HFFc6 (cell line): ENCODE measurements around the gene AMPD3. TPM values are rescaled to one million over a fixed set of nuclear protein-coding genes. Genes with fewer than 3 reads are reported as not detected.

ENCODE experiments used
- DNase-seq: peaks from one replicate; pipeline ENCODE4 v3.0.0-alpha.2; 2018
- H3K27ac Mint-ChIP-seq: 2 replicates; pipeline ENCODE4 v1.8.0; 2020; ENCODE audit warnings: mild to moderate bottlenecking, mixed read lengths
- H3K27me3 Mint-ChIP-seq: 2 replicates; pipeline ENCODE4 v1.8.0; 2021; ENCODE audit warnings: mild to moderate bottlenecking, moderate library complexity, mixed read lengths; ENCODE audit not compliant: insufficient read depth
- H3K36me3 Mint-ChIP-seq: 2 replicates; pipeline ENCODE4 v1.8.0; 2021; ENCODE audit warnings: low read depth, mixed read lengths
- H3K4me1 Mint-ChIP-seq: 2 replicates; pipeline ENCODE4 v1.8.0; 2020; ENCODE audit warnings: low read depth, mixed read lengths
- H3K4me3 Mint-ChIP-seq: 2 replicates; pipeline ENCODE4 v1.8.0; 2020; ENCODE audit warnings: mild to moderate bottlenecking, moderate library complexity, mixed read lengths
- H3K9me3 Mint-ChIP-seq: 2 replicates; pipeline ENCODE4 v1.8.0; 2020; ENCODE audit warnings: mild to moderate bottlenecking, mixed read lengths
- total RNA-seq, 6 experiments: library from RNA; stranded (reverse); fragmentation: NEBNext Ultra II Directional; extraction: Animal tissue kit (Norgen Biotek cat#: 25700); gene quantifications; 2 replicates in 1 of 6; 3 replicates in 5 of 6; pipeline ENCODE4 v1.2.3, GENCODE V29; 2021
- TF ChIP-seq, protein P1 (sequence below): fragments of 200-600 bp; sonication (generic); IDR thresholded peaks from 2 replicates; pipeline ENCODE4 v1.5.0; 2021; ENCODE audit warnings: antibody characterized with exemption, mild to moderate bottlenecking

AMPD3 gene
- total RNA-seq, 6 experiments from 2014 or later: 9.6 to 10.6 (median 10.0) TPM

GRCh38 chr11:10486161-10486840, 31.2 kb downstream of the AMPD3 start:
- Mint-ChIP-seq H3K4me3 (no peak overlapping the region), H3K27me3 (no peaks in the 10 kb centered on the region; the same call in none of the 2 replicates), H3K4me1 (peaks cover 26% of the 10 kb centered on the region), H3K9me3 (no peaks in the 10 kb centered on the region), H3K36me3 (peaks cover 17% of the 10 kb centered on the region), H3K27ac (no peak overlapping the region)
- TF ChIP-seq, protein P1, sequence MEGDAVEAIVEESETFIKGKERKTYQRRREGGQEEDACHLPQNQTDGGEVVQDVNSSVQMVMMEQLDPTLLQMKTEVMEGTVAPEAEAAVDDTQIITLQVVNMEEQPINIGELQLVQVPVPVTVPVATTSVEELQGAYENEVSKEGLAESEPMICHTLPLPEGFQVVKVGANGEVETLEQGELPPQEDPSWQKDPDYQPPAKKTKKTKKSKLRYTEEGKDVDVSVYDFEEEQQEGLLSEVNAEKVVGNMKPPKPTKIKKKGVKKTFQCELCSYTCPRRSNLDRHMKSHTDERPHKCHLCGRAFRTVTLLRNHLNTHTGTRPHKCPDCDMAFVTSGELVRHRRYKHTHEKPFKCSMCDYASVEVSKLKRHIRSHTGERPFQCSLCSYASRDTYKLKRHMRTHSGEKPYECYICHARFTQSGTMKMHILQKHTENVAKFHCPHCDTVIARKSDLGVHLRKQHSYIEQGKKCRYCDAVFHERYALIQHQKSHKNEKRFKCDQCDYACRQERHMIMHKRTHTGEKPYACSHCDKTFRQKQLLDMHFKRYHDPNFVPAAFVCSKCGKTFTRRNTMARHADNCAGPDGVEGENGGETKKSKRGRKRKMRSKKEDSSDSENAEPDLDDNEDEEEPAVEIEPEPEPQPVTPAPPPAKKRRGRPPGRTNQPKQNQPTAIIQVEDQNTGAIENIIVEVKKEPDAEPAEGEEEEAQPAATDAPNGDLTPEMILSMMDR: no peak
- DNase-seq: no peak

DNA sequence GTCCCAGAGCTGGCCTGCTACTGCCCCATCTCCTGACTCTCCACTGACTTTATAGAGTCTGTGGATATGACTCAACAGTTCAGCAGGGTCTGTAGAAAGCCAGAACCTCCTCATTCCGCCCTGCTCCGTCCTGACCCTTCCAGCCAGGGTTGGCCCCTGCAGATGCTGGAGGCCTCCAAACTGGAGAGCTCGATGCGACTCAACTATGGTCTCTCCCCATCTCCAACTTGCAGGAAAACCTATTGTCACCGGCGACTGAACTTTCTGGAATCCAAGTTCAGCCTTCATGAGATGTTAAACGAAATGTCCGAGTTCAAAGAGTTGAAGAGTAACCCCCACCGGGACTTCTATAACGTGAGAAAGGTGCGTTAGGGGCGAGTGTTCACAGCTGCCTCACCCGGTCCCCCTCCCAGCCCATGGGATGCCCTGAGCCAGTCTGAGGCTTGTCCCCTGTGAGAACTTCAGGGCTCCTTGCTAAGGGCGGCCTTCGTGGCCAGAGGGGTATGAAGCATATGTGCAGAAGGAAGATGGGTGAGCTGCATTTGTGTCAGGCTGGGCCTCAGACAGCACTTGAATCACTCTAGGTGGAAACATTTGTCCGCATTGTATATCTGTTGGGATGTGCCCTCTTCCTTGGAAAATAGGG, 32.1 kb downstream of the AMPD3 start:
- Mint-ChIP-seq H3K36me3 (peaks cover 25% of the 10 kb centered on the region), H3K4me3 (no peak overlapping the region), H3K27me3 (no peaks in the 10 kb centered on the region; the same call in none of the 2 replicates), H3K27ac (no peak overlapping the region), H3K9me3 (no peaks in the 10 kb centered on the region), H3K4me1 (peaks cover 35% of the 10 kb centered on the region)
- DNase-seq: no peak
- TF ChIP-seq, protein P1: no peak

GRCh38 chr11:10488121-10488933, 33.3 kb downstream of the AMPD3 start:
- no peak for DNase-seq
- no peak overlapping the region for H3K27ac Mint-ChIP-seq

DNA sequence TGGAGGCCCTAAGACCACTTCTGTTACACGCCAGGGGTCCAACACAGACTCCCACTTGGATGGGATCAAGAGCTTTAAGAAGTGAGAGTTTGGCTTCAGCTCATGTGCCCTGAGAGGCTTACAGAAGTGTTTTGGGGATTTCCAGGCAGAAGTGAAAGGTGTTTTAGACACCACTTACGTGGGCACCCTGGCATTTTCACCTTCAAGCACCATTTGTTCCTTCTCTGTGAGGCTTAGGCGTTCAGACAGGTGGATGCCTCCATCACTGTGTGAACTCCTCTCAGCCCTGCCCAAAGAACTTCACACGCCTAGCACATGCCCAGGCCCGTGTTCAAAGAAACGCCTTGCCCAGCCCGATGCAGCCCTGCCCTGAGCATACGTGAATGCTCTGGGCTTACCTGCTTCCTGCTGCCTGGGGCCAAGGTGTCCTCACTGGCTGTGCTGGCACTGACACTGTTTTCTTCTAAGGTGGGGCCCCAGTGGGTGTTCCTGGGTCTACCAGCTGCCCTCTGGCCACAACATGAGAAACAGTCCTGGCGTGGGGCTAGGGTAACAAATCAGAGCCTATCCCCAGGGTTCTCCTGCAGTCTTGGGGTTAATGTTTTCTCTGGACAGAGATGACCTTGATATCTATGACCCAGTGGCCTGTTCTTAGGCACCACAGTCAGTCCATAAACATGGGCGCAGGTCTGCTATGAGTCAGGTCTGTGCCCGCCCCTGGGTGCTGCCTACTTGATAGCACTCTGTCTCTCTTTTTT, 34.0 kb downstream of the AMPD3 start:
- H3K27ac Mint-ChIP-seq: no peak overlapping the region

More at GRCh38 chr11:10488121-10488933, 33.3 kb downstream of the AMPD3 start:
- Mint-ChIP-seq H3K4me1 (peaks cover 42% of the 10 kb centered on the region), H3K9me3 (no peaks in the 10 kb centered on the region), H3K4me3 (no peak overlapping the region), H3K27me3 (no peaks in the 10 kb centered on the region; the same call in none of the 2 replicates), H3K36me3 (peaks cover 35% of the 10 kb centered on the region)
- TF ChIP-seq, protein P1: no peak

More for the DNA sequence above, 34.0 kb downstream of the AMPD3 start:
- peaks cover 42% of the 10 kb centered on the region for H3K4me1 Mint-ChIP-seq
- DNase-seq: no peak
- no peak overlapping the region for H3K4me3 Mint-ChIP-seq
- H3K36me3 Mint-ChIP-seq: peaks cover 35% of the 10 kb centered on the region
- H3K27me3 Mint-ChIP-seq: no peaks in the 10 kb centered on the region; the same call in none of the 2 replicates
- TF ChIP-seq, protein P1: no peak
- H3K9me3 Mint-ChIP-seq: no peaks in the 10 kb centered on the region
